Amniotic stem cell (primary cell): ENCODE measurements around the gene GMCL1.
"Not testable (repeated sequence)": the region's sequence is repeated elsewhere in the genome, so short reads cannot be mapped to it uniquely, and the experiment has no call there.

Experiments used
- DNase-seq: peaks from one replicate; lab custom pipeline; 2025; lab: John Stamatoyannopoulos, UW

GMCL1 gene

GRCh38 chr2:69829256-69830044 is at the start of gene GMCL1:
Gene GMCL1 (plus strand): TSS chr2:69829660. CDS start chr2:69829893, 233 bp downstream.
- peak; percentile 93 for DNase-seq

- no peak for DNase-seq
Measured at GRCh38 chr2:69780921-69781320, 48.5 kb upstream of the GMCL1 start.

- no peak for DNase-seq
Measured at GRCh38 chr2:69781321-69782248, 47.9 kb upstream of the GMCL1 start.

GRCh38 chr2:69784228-69784627 is 45.2 kb upstream of the GMCL1 start:
- no peak for DNase-seq

GRCh38 chr2:69785358-69785757 is 44.1 kb upstream of the GMCL1 start:
- DNase-seq = no peak

GRCh38 chr2:69786052-69786560 is 43.4 kb upstream of the GMCL1 start:
- no peak for DNase-seq

- DNase-seq = peak; percentile 66
Measured at GRCh38 chr2:69789175-69789721, 40.2 kb upstream of the GMCL1 start.

- no peak for DNase-seq
Measured at GRCh38 chr2:69789772-69790600, 39.5 kb upstream of the GMCL1 start.

- no peak for DNase-seq
Measured at GRCh38 chr2:69790601-69790959, 38.9 kb upstream of the GMCL1 start.

- no peak for DNase-seq
Measured at GRCh38 chr2:69791045-69791444, 38.4 kb upstream of the GMCL1 start.

GRCh38 chr2:69796174-69796573 is 33.3 kb upstream of the GMCL1 start:
- no peak for DNase-seq

- DNase-seq = no peak
Measured at GRCh38 chr2:69797235-69797634, 32.2 kb upstream of the GMCL1 start.

- DNase-seq = no peak
Measured at GRCh38 chr2:69797836-69798289, 31.6 kb upstream of the GMCL1 start.

GRCh38 chr2:69798290-69798908 is 31.1 kb upstream of the GMCL1 start:
- DNase-seq = no peak

- no peak for DNase-seq
Measured at GRCh38 chr2:69798909-69799526, 30.4 kb upstream of the GMCL1 start.

- DNase-seq = no peak
Measured at GRCh38 chr2:69801745-69802290, 27.6 kb upstream of the GMCL1 start.

GRCh38 chr2:69802781-69803367 is 26.6 kb upstream of the GMCL1 start:
- not testable (repeated sequence) for DNase-seq

- DNase-seq = no peak
Measured at GRCh38 chr2:69804416-69804815, 25.0 kb upstream of the GMCL1 start.

- no peak for DNase-seq
Measured at GRCh38 chr2:69805887-69806286, 23.6 kb upstream of the GMCL1 start.
